Stimulated activated naive B cell treated with anti-CD40 and anti-IgM and Interleukin-4, amounts not matched to agents 10 μg/mL and 1 μg/mL and 100 μg/mL, for 72 hours (primary cell): ENCODE measurements around the gene RSPRY1.
A peak's percentile ranks its signal among the peaks of the same experiment; 100 is the strongest.

ENCODE experiments used
- ATAC-seq, 2 donors: fragments of 150-1000 bp; cut with Tn5 transposase; replicated peaks; 2 replicates each; pipeline ENCODE4 v1.10.0; 2021; ENCODE audit warnings: moderate library complexity in 1 of 2
- DNase-seq: peaks from one replicate; pipeline ENCODE4 v3.0.0; 2021
- H3K27ac Mint-ChIP-seq: one replicate; pipeline ENCODE4 v1.8.0; 2022; ENCODE audit warnings: mild to moderate bottlenecking, mixed read lengths
- H3K27me3 Mint-ChIP-seq, 2 donors: one replicate each; pipeline ENCODE4 v1.8.0; 2022; ENCODE audit warnings: mixed read lengths in 2 of 2
- H3K36me3 Mint-ChIP-seq, 2 donors: one replicate each; pipeline ENCODE4 v1.8.0; 2022; ENCODE audit warnings: mixed read lengths in 2 of 2, mild to moderate bottlenecking in 1 of 2
- H3K4me1 Mint-ChIP-seq, 2 donors: one replicate each; pipeline ENCODE4 v1.8.0; 2022; ENCODE audit warnings: mixed read lengths in 2 of 2, mild to moderate bottlenecking in 1 of 2
- H3K4me3 Mint-ChIP-seq, 2 donors: one replicate each; pipeline ENCODE4 v1.8.0; 2022; ENCODE audit warnings: mild to moderate bottlenecking in 2 of 2, mixed read lengths in 2 of 2, moderate library complexity in 1 of 2
- H3K9me3 Mint-ChIP-seq, 2 donors: one replicate each; pipeline ENCODE4 v1.8.0; 2022; ENCODE audit warnings: mixed read lengths in 2 of 2, mild to moderate bottlenecking in 1 of 2

RSPRY1 gene

DNA sequence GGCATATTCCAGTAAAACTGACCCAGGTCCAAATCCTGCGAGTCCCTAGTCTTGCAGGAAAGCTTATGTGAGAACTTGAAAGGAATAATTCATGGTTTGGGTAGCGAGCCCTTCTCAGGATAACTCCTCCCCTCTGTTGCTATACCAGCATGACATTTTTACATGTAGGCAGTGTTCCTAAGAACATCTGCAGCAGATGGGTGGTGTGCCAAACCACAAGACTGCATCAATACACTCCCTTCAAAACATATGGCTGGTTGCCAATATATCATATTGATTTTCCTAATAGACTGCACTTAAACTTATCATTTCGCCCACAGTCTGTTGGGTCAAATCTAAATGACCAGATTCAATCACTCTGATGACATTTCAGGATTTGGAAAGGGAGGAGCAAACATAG is 20.2 kb upstream of the RSPRY1 start:
- peaks cover 33 to 36% of the 10 kb centered on the region in 2 donors for H3K36me3 Mint-ChIP-seq
- H3K27me3 Mint-ChIP-seq = no peaks in the 10 kb centered on the region
- no peaks in the 10 kb centered on the region for H3K9me3 Mint-ChIP-seq
- DNase-seq (no peak), ATAC-seq (no peak)
- H3K4me1 Mint-ChIP-seq = peaks cover 15 to 20% of the 10 kb centered on the region in 2 donors
- no peak overlapping the region for H3K4me3 Mint-ChIP-seq
- H3K27ac Mint-ChIP-seq = no peak overlapping the region

DNA sequence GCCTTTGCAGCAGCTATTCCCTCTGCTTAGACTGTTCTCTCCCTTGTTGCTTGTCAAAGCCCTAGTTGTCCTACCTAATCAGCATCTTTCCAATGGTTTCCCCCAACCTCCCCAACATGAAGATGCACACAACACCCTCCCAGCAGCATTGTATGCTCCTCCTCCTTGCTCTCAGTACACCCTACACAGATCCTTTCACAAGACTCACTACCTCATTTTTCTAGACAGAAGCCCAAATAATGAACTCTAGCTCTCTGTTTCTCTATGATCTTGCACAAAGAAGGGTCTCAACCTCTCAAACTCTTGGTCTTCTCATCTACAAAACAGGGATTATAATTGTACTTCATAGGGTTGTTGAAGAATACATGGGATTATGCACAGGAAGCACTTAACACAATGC is 19.7 kb upstream of the RSPRY1 start:
- Mint-ChIP-seq H3K9me3 (no peaks in the 10 kb centered on the region), H3K27ac (no peak overlapping the region), H3K4me1 (peaks cover 15 to 20% of the 10 kb centered on the region in 2 donors), H3K4me3 (peak overlapping the region in 1 of 2 donors; percentile 14), H3K27me3 (no peaks in the 10 kb centered on the region), H3K36me3 (peaks cover 36 to 41% of the 10 kb centered on the region in 2 donors)
- peak in 1 of 2 donors; percentile 13 for ATAC-seq
- no peak for DNase-seq

DNA sequence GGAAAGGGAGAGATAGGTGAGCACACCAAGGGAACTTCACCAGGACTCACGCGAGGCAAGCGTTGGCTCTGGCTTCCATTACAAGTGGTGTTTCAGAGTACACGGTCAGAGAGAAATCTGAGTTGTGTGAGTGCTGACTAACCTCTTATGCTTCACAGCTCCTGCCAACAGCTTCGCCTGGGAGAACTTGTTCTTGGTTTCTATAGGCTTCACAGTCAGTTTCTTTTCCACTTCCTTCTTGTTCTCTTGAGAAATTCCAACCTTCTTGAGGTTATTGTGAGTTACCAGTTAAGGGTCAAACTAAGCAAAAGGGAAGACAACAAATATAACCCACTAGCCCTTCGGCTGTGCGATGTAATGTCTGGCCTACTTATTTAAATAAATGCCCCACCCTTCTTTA is 19.2 kb upstream of the RSPRY1 start:
- ATAC-seq (peak; percentile 81 to 83), DNase-seq (no peak)
- Mint-ChIP-seq H3K27ac (no peak overlapping the region), H3K27me3 (no peaks in the 10 kb centered on the region), H3K4me1 (peaks cover 15 to 20% of the 10 kb centered on the region in 2 donors), H3K4me3 (no peak overlapping the region), H3K36me3 (peaks cover 40 to 43% of the 10 kb centered on the region in 2 donors), H3K9me3 (no peaks in the 10 kb centered on the region)

DNA sequence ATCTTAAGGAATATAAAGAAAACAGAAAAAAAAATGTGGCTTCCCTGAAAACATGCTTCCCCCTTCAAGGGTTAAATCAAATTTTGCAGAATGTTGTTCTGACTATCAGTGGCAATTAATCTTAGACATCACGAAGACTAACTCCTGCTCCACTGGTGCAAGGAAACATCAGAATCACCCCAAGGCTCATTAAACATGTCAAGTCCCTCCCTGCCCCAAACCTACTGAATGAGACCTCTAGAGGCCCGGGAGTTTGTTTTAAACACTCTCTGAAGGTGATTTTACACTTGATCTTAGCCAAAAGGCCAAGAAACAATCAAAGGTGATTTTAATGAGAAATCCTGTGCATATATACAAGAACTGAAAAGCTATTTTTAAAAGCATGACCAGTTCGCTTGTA is 18.6 kb upstream of the RSPRY1 start:
- Mint-ChIP-seq H3K36me3 (peaks cover 40 to 43% of the 10 kb centered on the region in 2 donors), H3K27me3 (no peaks in the 10 kb centered on the region), H3K4me1 (peaks cover 15 to 20% of the 10 kb centered on the region in 2 donors), H3K9me3 (no peaks in the 10 kb centered on the region), H3K27ac (no peak overlapping the region), H3K4me3 (no peak overlapping the region)
- no peak for DNase-seq
- ATAC-seq = peak; percentile 31 to 32

DNA sequence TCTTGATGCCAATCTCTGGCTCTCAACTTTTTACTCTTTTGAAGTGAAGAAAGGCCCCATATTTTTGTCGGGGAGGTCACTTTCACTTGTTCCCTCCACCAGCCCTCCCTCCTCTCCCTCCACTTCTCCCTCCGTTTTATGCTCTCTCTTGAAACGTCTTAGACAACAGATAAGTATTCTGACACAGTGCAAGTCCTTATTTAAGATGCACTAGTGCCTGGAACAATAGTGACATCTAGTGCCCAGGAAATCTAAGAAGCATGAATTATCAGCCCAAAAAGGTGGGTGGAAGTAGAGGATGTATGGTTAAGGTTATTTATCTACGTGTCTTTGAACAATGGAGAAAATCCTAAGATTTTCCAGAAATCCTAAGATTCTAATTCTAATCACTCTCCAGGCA is 18.2 kb upstream of the RSPRY1 start:
- DNase-seq (no peak), ATAC-seq (peak; percentile 72 to 80)
- no peaks in the 10 kb centered on the region for H3K9me3 Mint-ChIP-seq
- H3K27me3 Mint-ChIP-seq = no peaks in the 10 kb centered on the region
- peaks cover 15 to 20% of the 10 kb centered on the region in 2 donors for H3K4me1 Mint-ChIP-seq
- H3K36me3 Mint-ChIP-seq = peaks cover 42 to 47% of the 10 kb centered on the region in 2 donors
- H3K4me3 Mint-ChIP-seq = no peak overlapping the region
- no peak overlapping the region for H3K27ac Mint-ChIP-seq

DNA sequence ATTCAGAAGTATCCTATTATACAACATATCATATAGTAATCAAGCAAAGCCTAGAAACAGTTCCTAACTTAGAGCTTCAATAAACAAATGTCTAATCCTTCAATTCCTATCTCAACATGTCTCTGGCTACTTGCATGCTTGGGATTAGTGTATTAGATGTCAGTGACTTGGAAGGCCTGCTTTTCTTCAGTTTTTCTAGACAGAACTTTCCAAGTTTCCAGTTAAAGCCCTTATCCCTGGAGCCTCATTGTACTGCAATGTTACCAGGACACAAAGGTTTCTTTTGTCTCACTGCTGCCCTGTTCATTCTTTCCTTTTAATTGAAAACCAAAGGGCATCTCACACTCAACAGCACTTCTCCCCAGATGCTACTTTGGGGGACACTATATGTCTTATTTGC is 16.8 kb upstream of the RSPRY1 start:
- peaks cover 15 to 20% of the 10 kb centered on the region in 2 donors for H3K4me1 Mint-ChIP-seq
- H3K27ac Mint-ChIP-seq = no peak overlapping the region
- ATAC-seq = no peak
- H3K9me3 Mint-ChIP-seq = no peaks in the 10 kb centered on the region
- no peak for DNase-seq
- no peak overlapping the region for H3K4me3 Mint-ChIP-seq
- H3K36me3 Mint-ChIP-seq = peaks cover 42 to 43% of the 10 kb centered on the region in 2 donors
- no peaks in the 10 kb centered on the region for H3K27me3 Mint-ChIP-seq

DNA sequence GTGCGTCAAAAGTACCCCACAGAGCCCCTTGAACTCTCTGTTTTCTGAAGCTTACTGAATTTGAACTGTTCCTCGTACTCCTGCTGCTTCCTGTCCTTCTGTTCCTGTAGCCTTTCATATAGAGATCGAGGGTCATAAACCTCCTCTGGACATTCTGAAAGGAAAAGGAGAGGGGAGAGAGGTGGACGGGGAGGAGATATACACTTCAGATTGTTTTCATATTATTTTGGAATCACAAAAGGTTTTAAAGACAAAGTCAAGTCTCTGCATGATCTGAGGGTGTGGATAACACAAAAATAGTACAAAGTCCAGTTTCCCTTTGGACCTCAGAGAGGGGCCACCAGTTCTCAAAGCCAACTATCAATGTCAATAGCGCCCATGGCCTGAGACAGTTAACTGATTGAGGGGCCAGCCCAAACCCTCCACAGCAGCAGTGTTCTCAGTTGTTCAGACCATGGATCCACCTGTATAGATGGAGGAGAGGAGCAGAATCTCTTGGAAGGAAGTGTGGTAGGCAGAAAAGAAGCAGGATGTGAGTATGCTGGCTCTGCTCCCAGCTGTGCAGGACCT is 13.3 kb upstream of the RSPRY1 start:
- Mint-ChIP-seq H3K36me3 (peaks cover 30 to 36% of the 10 kb centered on the region in 2 donors), H3K27ac (peak overlapping the region; percentile 65), H3K27me3 (no peaks in the 10 kb centered on the region), H3K4me3 (no peak overlapping the region), H3K9me3 (no peaks in the 10 kb centered on the region), H3K4me1 (peaks cover 2 to 18% of the 10 kb centered on the region in 2 donors)
- ATAC-seq = no peak
- no peak for DNase-seq

DNA sequence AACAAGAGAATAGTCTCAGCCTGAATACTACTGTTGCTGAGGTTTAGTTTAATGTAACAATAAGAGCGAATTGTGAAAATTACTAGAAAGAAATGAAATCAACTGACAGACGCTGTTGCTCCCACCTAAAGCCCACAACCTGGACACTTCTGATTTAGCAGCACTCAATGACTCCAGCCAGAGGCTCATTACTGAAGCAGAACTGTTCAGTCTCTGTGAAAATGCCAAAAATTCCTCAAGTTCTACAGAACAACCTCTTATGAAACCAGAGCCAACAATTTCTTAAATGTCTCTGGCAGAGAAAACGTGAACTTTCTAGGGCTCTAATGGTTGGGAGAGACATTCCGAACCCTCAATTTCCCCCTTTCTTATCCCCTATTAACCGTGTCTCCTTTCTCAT is 10.2 kb upstream of the RSPRY1 start:
- no peak for ATAC-seq
- H3K27ac Mint-ChIP-seq = no peak overlapping the region

DNA sequence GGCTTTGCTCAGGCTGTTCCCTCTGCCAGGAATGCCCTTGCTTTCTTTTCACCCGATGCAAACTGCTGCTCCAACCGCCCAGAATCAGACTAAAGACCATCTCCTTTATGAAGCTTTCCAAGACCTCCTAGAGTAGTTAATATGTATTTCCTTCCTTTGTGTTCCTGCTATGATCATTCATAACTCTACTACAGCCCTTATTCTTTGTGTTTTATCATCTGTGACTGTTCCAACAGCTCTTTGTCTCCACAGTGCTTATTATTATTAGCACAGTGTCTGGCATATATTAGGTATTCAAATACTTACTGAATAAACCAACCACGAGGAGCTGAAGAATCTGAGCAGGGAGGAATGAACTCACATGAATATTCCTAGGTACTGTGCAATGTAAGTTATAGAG is 7.9 kb upstream of the RSPRY1 start:
- Mint-ChIP-seq H3K9me3 (no peaks in the 10 kb centered on the region), H3K4me3 (no peak overlapping the region), H3K27me3 (no peaks in the 10 kb centered on the region), H3K36me3 (peaks cover 8 to 9% of the 10 kb centered on the region in 2 donors), H3K27ac (no peak overlapping the region), H3K4me1 (peaks cover 4 to 21% of the 10 kb centered on the region in 2 donors)
- no peak for ATAC-seq
- DNase-seq = no peak

More for the DNA sequence above, 10.2 kb upstream of the RSPRY1 start:
- Mint-ChIP-seq H3K4me1 (peaks cover 0 to 16% of the 10 kb centered on the region in 2 donors), H3K4me3 (no peak overlapping the region), H3K36me3 (peaks cover 24 to 25% of the 10 kb centered on the region in 2 donors), H3K27me3 (no peaks in the 10 kb centered on the region), H3K9me3 (no peaks in the 10 kb centered on the region)
- no peak for DNase-seq

DNA sequence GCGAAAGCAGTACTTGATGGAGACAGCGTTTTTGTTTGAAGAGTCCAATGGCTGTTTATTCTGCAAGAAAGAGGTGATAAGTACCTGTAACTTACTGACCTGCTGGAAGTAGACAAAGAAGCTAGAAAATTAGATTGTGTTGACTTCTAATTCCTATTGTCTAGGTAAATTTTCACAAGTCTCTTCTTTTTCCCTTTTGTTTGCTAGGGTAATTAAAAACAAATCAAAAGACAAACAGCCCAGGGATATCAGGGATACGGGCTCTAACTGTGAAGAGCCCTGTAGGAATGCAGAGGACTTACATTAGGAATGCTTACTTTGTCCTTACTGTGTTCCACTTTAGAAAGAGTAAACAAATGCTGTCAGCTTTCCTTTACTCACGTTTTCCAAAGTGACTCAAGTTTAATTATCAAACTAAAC is 7.3 kb upstream of the RSPRY1 start:
- H3K36me3 Mint-ChIP-seq = peaks cover 4 to 8% of the 10 kb centered on the region in 2 donors
- H3K4me3 Mint-ChIP-seq = no peak overlapping the region
- no peak overlapping the region for H3K27ac Mint-ChIP-seq
- no peaks in the 10 kb centered on the region for H3K27me3 Mint-ChIP-seq
- peaks cover 6 to 27% of the 10 kb centered on the region in 2 donors for H3K4me1 Mint-ChIP-seq
- H3K9me3 Mint-ChIP-seq = no peaks in the 10 kb centered on the region
- DNase-seq = no peak
- no peak for ATAC-seq

DNA sequence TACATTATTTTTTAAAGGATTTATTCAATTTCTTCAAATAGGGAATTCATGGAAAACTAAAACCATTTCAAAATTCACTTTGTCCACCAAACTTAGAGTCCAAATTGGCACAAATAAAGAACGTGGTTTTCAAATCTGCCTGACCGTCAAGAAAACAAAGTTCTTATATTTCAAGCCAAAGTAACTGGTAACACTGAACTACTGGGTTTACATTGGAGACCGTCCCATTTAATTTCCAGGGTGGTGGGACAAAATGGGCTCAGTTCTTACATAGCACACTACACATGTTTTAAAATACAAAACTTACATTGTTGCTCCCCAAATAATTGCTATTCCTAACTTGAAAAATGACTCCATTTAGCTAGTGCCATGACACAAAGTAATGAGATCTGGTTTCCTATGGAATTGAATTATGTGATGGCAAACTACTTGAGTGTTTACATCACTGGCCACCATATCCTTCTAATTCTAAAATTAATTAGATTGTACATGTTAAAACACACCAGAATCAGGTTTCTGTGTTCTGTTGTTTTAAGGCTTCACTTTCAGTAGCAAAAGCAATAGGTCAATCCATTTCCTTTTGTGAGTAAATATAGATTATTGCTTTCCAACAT is 6.8 kb upstream of the RSPRY1 start:
- Mint-ChIP-seq H3K27me3 (no peaks in the 10 kb centered on the region), H3K4me1 (peaks cover 8 to 32% of the 10 kb centered on the region in 2 donors), H3K9me3 (no peaks in the 10 kb centered on the region), H3K36me3 (peaks cover 3 to 8% of the 10 kb centered on the region in 2 donors), H3K4me3 (no peak overlapping the region), H3K27ac (no peak overlapping the region)
- DNase-seq = no peak
- no peak for ATAC-seq

DNA sequence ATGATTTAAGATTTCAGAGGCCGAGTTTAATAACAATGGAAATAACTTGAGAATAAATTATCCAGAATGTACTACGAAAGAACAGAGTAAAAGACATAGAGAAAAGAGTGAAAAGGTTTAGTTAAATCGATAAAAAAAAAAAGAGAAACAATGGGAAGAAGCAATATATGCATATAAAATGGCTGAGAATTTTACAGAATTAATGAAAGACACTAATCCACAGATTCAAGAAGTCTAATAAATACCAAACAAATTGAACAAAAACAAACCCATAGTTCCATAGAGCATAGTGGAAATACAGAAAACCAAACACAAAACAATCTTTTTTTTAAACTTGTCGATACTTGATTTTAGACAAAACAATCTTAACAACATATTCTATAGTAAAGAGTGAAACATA is 2.0 kb upstream of the RSPRY1 start:
- Mint-ChIP-seq H3K27me3 (no peaks in the 10 kb centered on the region), H3K4me1 (peaks cover 29 to 52% of the 10 kb centered on the region in 2 donors), H3K27ac (no peak overlapping the region), H3K4me3 (peak overlapping the region; percentile 23 to 29), H3K9me3 (no peaks in the 10 kb centered on the region), H3K36me3 (peaks cover 12 to 13% of the 10 kb centered on the region in 2 donors)
- ATAC-seq (no peak), DNase-seq (no peak)

DNA sequence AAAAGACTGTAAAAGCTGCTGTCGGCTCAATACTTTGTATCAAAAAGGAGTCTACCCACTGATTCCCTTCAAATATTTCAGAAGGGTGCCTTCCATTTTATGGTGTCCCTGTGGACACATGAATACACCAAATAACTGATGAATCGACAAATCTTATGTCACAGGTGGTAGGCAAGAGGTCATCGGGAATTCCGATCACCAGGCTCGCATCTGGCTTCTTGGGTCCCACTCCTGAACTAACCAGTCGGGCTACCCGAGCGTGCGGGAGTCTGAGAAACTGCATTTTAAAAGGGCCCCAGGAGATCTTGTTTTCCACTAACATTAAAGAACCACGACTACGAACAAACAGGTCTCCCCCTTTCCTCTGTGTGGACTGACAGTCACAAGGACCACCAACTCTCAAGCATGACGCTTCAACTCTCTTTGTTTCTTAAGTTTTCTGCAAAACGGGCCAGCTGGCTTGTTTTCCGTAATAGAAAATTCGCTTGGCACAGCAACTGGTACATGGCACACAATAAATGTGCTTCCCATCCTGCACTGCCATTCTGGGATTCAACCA is 1.2 kb upstream of the RSPRY1 start:
- peak overlapping the region; percentile 99 for H3K27ac Mint-ChIP-seq
- H3K9me3 Mint-ChIP-seq = no peaks in the 10 kb centered on the region
- no peak for ATAC-seq
- H3K27me3 Mint-ChIP-seq = no peaks in the 10 kb centered on the region
- H3K4me1 Mint-ChIP-seq = peaks cover 29 to 54% of the 10 kb centered on the region in 2 donors
- peak overlapping the region; percentile 92 to 98 for H3K4me3 Mint-ChIP-seq
- peaks cover 12 to 13% of the 10 kb centered on the region in 2 donors for H3K36me3 Mint-ChIP-seq
- no peak for DNase-seq

DNA sequence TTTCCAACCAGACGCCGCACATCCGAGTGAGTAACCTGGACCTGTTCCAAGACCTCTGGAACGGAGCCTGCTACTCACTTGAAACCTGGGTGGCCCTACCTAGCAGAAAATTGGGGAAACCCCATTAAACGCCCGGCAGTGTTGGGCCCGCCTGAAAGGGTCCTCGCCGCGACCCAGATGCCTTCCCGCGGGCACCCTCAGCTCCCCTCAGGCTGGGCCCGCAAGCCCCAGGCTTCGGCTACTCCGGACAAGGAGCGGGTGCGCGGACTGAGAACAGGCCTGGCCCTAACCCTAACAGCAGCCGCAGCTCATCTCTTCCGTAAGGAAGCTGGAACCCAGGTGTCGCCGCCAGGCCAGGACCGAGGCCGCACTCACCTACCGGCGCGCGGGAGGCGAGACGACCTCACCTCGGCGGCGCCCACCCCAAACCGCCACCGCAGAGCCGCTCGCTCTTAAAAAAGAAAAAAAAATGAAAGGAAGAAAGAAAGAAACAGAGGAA is 634 bp upstream of the RSPRY1 start:
- DNase-seq = no peak
- Mint-ChIP-seq H3K4me3 (peak overlapping the region; percentile 92 to 98), H3K9me3 (no peaks in the 10 kb centered on the region), H3K27me3 (no peaks in the 10 kb centered on the region), H3K27ac (peak overlapping the region; percentile 99), H3K36me3 (peaks cover 12 to 13% of the 10 kb centered on the region in 2 donors), H3K4me1 (peaks cover 29 to 54% of the 10 kb centered on the region in 2 donors)
- ATAC-seq = peak; percentile 49 to 52
